NCI-H2029 treated with DMSO at 0.1 percent for 48 hours (cell line): ENCODE data around the gene RXRG.

ENCODE experiments used
- DNase-seq: peaks from one replicate; lab custom pipeline; 2025; lab: John Stamatoyannopoulos, UW

Gene RXRG

DNA sequence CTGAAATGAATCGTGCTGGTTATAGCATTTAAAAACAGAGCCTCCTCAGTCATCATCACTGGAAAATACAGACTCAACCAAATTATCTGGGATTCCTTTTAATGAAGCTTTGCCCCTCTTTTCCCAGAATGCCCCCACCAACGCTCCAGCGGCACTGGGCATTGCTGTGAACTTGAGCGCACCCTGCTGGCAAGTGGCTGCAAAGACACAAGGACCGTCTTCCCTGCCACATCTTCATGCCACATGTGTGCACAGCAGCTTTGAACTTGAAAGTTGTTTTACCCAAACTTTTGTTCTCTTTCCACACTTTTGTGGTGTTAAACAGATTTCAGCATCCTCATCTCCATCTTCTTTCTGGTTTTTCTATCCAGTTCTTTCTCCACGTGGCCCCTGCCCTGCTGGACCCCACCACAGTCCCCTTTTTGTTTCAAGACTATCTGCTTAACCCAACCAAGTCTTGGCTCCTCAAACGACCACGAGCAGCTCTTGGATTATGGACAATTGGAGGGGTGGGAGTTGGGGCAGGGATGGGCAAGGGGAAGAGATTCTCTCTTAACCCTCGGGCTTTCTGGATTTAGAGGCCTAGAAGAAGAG lies 75.6 kb downstream of the RXRG start:
- no peak for DNase-seq

DNA sequence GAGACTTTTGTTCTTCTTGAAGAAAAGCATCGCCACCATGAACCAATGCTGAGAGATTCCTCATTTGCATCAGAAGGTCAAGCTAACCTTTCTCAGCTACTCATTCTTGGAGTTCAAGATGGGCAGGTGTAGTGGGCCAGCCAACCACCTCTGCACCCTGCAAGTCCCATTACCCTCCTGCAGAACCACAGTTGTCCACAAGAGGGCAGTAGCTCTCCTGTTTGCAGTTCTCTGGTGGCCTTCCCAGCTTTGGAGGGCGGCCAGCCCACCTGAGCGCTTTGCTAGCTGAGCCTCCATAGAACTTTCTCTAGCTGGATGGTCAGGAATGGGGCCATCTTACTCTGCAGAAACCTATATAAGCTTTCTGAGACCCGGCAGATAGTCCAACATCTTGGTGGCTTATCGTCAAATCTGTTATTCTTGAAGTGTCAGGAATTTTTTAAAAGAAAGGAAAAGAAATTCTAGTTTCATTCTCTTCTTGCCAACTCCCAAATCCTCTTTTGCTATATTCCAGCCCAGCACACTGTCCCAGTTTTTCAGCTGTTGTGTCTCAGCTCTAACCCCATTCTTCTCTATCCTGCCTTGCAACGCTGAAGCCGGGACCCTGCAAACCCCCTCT lies 77.4 kb downstream of the RXRG start:
- DNase-seq, result peak; percentile 58

DNA sequence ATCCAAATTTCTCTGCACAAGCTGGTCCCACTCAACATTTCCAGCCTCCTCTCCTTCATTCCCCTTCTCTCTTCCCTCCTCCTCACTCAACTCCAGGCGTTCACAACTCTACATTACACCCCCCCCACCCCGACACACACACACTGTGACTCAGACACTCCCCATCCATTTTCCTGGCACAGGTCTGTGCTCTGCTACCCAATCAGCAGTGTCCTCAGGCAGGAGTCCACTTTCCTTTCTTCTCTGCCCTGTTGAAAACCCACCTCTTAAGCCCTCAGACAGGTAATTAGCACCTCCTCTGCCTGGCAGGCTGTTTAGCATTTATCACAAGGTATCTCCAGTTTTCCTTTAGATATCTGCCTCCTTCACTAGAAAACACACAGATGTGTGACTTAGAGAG lies 79.6 kb downstream of the RXRG start:
- DNase-seq, result no peak

DNA sequence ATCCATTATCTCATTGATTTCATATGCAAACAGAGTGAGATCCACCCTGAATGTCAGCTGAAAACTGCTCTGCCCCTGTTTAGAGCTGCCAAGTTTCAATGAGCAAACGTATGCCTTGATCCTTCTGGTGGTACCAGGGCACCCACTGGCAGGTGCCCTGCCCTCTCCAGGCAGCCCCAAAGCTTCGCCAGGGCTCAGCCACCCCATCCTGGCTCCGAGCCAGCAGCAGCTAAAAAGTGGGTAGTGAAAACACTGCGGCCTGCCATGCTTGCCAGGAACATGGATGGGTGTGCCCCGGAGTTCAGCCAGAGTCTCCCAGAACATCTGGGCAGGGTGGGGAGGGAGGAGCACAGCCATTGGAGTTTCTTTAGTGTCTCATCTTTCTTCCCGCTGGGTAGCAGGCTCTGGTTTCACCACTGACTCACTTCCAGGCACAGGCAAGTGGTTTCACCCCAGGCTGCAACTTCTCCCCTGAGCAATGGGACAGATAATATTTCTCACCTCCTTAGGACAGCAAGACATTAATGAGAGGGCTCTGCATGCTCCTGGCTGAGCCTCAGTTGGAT lies 80.3 kb downstream of the RXRG start:
- peak; percentile 14 for DNase-seq

DNA sequence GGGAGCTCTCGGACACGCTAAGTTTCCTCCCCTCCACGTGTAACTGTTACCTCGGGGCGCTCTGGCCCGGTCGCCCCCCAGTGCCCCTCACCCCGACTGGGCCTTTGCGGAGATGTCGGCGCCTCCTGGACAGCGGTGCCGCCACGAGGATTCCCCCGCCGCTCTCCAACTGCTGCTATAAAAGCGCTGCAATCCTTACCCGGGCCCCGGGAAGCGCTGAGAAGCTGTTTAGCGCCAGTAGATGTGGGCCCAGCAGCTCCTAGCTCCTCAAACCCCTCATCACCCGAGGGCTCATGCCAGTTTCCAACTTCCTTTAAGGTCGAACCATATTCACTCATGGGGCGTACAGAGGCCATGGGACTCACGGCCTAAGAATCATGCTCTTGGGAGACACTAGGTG lies 88.0 kb downstream of the RXRG start:
- no peak for DNase-seq

DNA sequence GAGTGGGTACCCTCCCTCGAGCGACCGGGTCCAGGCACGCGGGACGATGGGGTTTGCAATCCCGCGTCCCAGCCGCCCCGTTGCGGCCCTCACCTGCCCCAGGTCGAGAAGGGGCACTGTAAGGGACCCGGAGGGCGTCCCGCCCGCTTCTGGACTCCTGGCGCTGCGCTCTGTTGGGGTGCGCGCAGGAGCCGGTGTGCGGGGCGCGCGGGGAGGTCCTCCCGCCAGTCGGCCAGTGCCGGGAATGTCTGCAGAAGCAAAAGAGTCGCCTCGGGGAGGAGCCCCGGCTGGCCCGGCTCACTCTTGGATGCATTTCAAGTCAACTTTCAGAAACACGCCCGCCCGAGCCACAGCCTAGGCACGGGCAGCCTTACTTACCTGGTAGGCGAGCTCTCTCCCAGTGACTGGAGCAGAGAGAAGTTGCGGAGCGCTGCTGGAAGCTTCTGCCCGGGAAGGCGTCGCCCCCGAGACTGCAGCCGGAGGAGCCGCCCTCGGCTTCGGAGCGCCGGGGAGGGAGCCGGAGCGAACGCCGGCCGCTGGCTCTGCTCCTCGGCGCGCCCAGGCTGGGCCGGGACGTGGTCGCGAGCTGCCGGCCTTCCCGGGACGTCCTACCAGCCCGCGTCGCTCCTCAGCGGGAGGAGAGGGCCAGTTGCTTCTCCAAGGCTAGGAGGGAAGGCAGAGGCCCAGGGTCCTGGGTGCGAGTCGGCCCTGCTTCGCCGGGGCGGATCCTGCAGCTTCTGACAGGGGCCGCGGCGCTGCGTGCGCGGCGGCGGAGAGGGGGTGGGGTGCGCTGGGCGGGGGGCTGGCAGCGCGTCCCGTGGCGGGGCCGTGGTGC lies 88.7 kb downstream of the RXRG start, which contains the start of gene LMX1A:
Gene LMX1A, minus strand, starts transcription at position 739 of the 835 bp plus-strand sequence. CDS start 1,156 bp downstream, outside the sequence.
- no peak for DNase-seq

DNA sequence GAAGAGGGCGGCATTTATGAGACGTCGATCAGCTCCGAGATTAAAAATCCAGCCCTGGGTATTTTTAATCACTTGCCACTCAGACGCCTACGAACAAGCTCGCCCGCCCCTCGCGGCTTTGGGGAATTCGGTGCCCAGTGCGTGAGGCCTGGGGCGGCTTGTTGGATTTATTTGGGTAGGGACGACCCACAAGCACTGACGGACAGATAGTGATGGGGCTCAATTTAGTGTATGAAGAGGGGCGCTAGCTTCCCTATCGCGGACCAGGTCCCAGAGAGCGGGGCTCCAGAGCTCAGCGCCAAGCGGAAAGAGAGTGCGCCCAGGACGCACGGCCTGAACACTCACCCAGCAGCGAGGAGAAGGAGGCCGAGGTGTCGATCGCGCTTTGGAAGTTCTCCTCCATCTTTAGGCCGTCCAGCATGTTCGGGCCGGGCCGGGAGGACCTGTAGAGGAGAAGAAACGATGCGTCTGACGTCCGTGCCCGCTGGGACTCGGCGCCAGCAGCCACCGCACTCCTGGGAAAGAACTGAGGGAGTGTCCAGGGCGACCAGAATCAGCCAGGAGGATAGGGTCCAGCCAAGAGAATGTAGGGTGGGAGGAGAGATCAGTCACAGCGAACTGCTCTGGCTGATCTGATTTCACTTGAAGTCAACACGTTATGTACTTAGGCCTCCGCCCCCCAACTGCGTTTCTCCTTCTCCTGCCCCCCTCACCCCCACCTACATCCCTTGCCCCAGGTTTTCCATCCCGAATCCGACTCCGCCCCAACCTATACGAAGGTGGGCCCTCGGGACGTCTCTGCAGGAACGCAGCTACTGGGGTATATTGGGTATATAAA lies 89.6 kb downstream of the RXRG start:
- DNase-seq, result no peak

DNA sequence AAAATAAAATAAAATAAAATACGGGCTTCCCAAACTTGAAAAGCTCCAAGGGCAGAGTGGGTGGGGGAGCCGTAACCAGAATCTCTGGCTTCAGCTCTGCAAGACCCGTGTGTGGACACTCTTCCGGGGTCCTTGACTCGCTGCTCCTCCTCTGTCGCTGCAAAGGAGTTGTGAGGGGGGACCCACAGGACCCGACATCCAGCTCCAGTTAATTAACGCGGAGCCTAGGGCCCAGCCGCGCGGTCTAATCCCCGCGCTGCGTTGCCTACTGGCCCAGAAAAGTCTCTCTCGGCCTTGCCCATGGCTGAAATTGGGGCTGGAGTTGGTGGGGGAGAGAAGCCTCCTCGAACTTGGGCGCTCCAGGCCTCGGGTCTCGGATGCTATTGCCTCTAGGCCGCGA lies 90.2 kb downstream of the RXRG start:
- no peak for DNase-seq

DNA sequence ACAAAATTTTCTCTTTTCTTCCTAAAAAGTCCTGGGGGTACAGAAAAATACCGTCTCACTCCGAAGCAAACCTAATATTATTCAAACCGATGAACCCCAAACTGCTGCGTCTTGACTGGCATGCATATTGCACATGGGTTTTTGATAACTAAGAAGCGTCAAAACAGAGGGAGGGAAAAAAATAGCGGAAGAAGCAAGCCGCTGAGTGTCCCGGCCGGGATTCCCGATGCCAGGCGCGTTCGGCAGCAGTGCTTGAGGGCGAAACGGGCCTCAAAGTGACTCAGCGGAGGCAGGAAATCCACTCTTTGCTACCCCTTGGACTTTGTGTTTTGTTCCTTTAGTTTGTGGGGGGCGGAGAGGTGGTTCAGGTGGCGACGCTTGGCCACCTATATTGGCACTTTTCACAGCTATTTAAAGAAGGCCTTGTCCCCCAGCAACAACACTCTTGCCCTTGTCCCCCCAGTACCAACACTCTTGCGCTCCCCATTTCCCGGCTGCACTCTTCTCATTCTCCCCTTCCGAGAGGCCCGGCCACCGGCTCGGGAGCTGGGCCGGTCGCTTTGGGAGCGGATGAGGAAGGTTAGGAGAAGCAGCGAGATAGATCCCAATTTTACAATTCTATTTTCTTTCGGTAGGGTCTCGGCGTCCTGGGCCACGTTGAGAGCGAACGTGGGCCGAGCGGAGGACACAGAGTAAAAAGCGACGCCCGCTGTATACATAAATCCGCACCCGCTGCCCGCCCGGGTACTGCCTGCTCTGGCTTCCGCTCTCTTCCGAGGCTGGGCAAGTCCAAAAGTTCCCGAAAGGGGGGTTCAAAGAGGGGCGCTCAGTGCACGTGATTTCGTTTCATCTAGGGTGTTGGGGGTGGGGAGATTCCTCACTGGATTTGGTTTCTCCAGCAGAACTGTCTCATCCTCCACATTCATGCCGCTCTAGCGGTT lies 90.9 kb downstream of the RXRG start:
- DNase-seq, result no peak

DNA sequence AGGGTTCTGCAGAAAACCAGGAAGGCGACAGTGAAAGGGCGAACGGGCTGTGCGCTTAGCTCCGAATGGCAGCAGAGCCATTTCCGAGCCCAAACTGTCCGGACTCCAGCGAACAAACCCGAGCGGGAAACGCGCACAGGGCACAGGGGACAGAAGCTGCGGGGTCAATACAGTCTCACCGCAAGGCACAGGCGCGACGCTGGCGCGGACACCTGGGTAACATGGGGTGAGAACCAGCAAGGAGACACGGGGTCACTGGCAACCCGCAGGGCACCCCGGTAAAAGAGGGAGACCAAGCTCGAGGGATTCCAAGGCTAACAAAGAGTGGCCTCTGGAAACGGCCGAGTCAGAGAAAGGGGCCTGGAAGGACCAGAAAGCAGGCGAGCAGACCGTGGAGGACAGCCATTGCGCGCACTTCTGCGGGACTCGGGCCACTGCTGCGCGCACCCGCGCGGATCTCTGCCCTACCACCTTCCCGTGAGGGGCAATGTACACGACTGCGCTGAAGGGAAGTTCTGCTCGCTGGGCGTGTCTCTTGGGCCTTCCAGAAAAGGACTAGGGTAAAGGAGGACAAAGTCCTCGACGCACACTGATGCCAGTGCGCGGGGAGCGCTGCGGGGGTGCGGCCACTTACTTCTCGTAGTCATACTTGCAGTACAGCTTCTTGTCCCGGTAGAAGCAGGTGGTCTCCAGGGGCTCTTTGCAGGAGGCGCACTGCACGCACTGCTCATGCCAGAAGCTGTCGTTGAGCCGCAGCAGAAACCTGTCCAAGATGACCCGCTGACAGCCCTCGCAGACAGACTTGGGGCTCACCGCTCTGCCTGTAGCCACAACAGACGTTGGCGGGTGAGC lies 92.3 kb downstream of the RXRG start:
- no peak for DNase-seq

DNA sequence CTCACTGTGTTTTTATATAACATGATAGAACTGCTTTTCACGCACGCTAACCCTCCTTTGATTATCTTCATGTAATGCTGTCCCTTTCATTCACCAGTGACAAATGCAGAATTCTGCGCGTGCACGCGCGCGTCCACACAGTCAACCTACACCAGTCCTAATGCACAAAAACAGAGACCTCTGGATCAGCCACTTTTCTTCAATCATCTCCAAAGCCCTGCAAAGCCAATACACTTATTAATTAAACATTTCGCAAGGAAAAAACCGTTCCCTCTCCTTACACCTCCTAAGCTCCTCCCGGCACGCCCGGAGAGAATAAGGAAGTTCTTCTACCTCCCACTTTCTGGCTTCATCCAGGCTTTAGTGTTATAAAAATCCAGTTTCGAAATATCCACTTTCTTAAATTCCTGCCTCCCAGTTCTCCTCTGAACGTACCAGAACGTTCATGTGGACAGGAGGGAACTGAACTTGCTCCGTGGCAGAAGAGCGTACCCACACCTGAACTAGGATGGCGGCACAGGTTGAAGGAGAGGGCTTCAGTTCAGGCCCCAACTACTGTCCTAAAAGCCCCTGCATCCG lies 93.0 kb downstream of the RXRG start:
- no peak for DNase-seq
